GM20000 (cell line): ENCODE data around the gene ESPNL.

Experiments used
- DNase-seq: peaks from one replicate; pipeline ENCODE4 v3.0.0; 2012; ENCODE audit warnings: low spot score
- CTCF ChIP-seq: IDR thresholded peaks from 2 replicates; pipeline ENCODE4 v1.5.1; 2012; ENCODE audit warnings: mild to moderate bottlenecking, control low read depth; ENCODE audit errors: extremely low read depth, missing control alignments

ESPNL gene

DNA sequence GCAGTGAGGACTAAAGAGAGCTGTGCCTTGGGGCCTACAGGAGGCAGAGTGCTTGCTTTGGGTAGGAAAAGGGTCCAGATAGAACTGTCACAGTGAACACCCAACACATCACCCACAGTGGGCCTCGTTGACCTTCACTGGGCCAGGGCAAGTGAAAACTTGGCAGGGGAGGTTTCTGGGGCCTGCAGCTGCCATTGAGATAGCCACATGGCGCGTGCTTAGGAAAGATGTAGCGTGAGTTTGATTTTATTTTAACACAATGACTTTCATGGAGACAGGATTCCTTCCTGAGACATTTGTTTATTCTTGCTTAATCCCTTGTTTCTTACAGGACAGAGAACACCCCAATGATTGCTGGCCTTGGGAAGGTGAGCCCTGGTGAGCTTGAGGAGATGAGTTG is 9.3 kb upstream of the ESPNL start:
- TF ChIP-seq CTCF = no peak

GRCh38 chr2:238091436-238092060 is 8.6 kb upstream of the ESPNL start:
- TF ChIP-seq CTCF = no peak
- no peak for DNase-seq

More for the DNA sequence above, 9.3 kb upstream of the ESPNL start:
- no peak for DNase-seq

GRCh38 chr2:238092486-238093035 is 7.6 kb upstream of the ESPNL start:
- TF ChIP-seq CTCF = no peak
- DNase-seq = no peak

- TF ChIP-seq CTCF = no peak
- DNase-seq = no peak
Measured at GRCh38 chr2:238093181-238094140, 6.7 kb upstream of the ESPNL start.

DNA sequence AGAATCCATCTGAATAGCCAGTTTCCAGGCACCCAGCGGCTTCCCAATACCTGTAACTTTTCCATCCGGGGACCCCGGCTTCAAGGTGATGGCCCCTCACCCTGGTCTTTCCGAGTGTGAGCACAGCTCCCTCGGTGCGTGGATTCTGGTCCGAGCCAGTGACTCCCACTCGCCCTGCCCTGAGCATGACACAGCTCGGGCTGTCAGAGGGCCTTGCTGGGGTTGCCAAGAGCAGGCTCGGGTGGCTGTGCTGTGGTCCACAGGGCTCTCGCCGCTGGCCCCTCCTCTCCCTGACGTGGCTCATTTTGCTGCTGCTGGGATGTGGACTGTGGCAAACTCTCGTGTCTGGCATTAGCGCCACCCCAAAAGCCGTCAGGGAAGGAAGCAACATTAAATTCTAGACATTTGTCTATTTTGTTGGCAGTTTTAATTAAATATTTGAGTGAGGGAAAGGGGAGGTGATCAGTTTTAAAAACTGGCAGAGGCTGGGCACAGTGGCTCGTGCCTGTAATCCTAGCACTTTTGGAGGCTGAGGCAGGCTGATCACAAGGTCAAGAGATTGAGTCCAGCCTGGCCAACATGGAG is 5.6 kb upstream of the ESPNL start:
- no peak for DNase-seq
- no peak for TF ChIP-seq CTCF

DNA sequence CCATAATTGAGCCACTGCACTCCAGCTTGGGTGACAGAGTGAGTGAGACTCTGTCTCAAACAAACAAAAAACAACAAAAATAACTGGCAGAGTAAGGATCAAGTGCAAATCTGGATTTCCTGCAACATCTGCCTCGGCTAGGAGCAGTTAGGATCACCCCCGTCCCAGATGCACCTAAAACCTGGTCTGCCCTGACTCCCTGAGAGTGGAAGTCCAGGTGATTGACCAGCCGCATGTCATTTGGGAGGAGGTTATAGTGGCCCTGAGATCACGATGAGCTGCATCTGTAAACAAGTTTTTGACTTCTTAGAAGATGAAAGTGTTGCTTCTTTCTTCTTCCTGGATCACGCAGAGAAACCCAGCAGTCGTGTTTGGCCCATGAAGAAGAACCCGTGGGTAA is 5.0 kb upstream of the ESPNL start:
- TF ChIP-seq CTCF = no peak
- DNase-seq = no peak
